HS-5 (cell line): ENCODE measurements around the gene PTPN20.
A peak's percentile ranks its signal among the peaks of the same experiment; 100 is the strongest.
"Not testable (repeated sequence)": the region's sequence is repeated elsewhere in the genome, so short reads cannot be mapped to it uniquely, and the experiment has no call there.

Experiments
- DNase-seq: peaks from one replicate; pipeline ENCODE4 v3.0.0-alpha.2; 2012; ENCODE audit warnings: low read depth

PTPN20 gene

GRCh38 chr10:46960742-46961141 lies 49.5 kb downstream of the PTPN20 start:
- DNase-seq = not testable (repeated sequence)

GRCh38 chr10:46963356-46963755 lies 52.1 kb downstream of the PTPN20 start:
- not testable (repeated sequence) for DNase-seq

- not testable (repeated sequence) for DNase-seq
Measured at GRCh38 chr10:46967013-46967412, 55.8 kb downstream of the PTPN20 start.

- DNase-seq = not testable (repeated sequence)
Measured at GRCh38 chr10:46980223-46980622, 69.0 kb downstream of the PTPN20 start.

- DNase-seq = not testable (repeated sequence)
Measured at GRCh38 chr10:46987233-46987924, 76.2 kb downstream of the PTPN20 start.

- peak; percentile 16 for DNase-seq
Measured at GRCh38 chr10:46992803-46993561, 81.8 kb downstream of the PTPN20 start.

- DNase-seq = no peak
Measured at GRCh38 chr10:46995234-46995633, 84.0 kb downstream of the PTPN20 start.

- DNase-seq = no peak
Measured at GRCh38 chr10:46998192-46998591, 87.0 kb downstream of the PTPN20 start.

- DNase-seq = no peak
Measured at GRCh38 chr10:46998595-46998994, 87.4 kb downstream of the PTPN20 start.

- no peak for DNase-seq
Measured at GRCh38 chr10:46999217-46999616, 88.0 kb downstream of the PTPN20 start.

- no peak for DNase-seq
Measured at GRCh38 chr10:47008769-47009168, 97.5 kb downstream of the PTPN20 start.

GRCh38 chr10:47009215-47009838 lies 98.1 kb downstream of the PTPN20 start:
- no peak for DNase-seq

GRCh38 chr10:47010036-47010435 lies 98.8 kb downstream of the PTPN20 start:
- DNase-seq = no peak

GRCh38 chr10:47012214-47012613 lies 101.0 kb downstream of the PTPN20 start:
- DNase-seq = no peak

GRCh38 chr10:47013507-47014154 lies 102.4 kb downstream of the PTPN20 start:
- DNase-seq = no peak

- DNase-seq = no peak
Measured at GRCh38 chr10:47015404-47015803, 104.2 kb downstream of the PTPN20 start.

- DNase-seq = no peak
Measured at GRCh38 chr10:47016564-47016963, 105.3 kb downstream of the PTPN20 start.

- DNase-seq = no peak
Measured at GRCh38 chr10:47018026-47018735, 107.0 kb downstream of the PTPN20 start.

GRCh38 chr10:47019155-47020145 lies 108.2 kb downstream of the PTPN20 start:
- no peak for DNase-seq

- DNase-seq = peak; percentile 15
Measured at GRCh38 chr10:47020471-47020870, 109.2 kb downstream of the PTPN20 start.

GRCh38 chr10:47021850-47022249 lies 110.6 kb downstream of the PTPN20 start:
- no peak for DNase-seq
